HEK293T (cell line): ENCODE results near the gene CUX1.

ENCODE experiments used
- FOXK2 ChIP-seq: fragments of 450-650 bp; IDR thresholded peaks from 2 replicates; pipeline ENCODE4 v1.6.1; 2016; ENCODE audit warnings: mild to moderate bottlenecking
- FOXM1 ChIP-seq: fragments of 450-650 bp; IDR thresholded peaks from 2 replicates; pipeline ENCODE4 v1.6.1; 2017; ENCODE audit warnings: mild to moderate bottlenecking, borderline replicate concordance
- NFRKB ChIP-seq: fragments of 450-650 bp; IDR thresholded peaks from 2 replicates; pipeline ENCODE4 v1.6.1; 2016; ENCODE audit warnings: mild to moderate bottlenecking, moderate library complexity
- SUZ12 ChIP-seq: fragments of 450-650 bp; IDR thresholded peaks from 2 replicates; pipeline ENCODE4 v1.6.1; 2016; ENCODE audit warnings: mild to moderate bottlenecking

GRCh38 chr7:101869026-101869900, 51.8 kb downstream of the CUX1 start:
- no peak for TF ChIP-seq SUZ12
- TF ChIP-seq FOXK2: no peak
- TF ChIP-seq FOXM1: no peak
- no peak for TF ChIP-seq NFRKB
